ENCODE results near the gene LYSMD2. TPM values are rescaled to one million over a fixed set of nuclear protein-coding genes. Genes with fewer than 3 reads are reported as not detected.

Gene LYSMD2
- polyA plus RNA-seq, 4 donors = 4.2 to 5.8 (median 4.7) TPM

GRCh38 chr15:51752888-51753287 is 15.4 kb upstream of the LYSMD2 start:
- DNase-seq (ENCODE audit: low read depth in 4 of 4, low spot score in 2 of 4) = no peak

- DNase-seq (ENCODE audit: low read depth in 4 of 4, low spot score in 2 of 4) = no peak
Observed at GRCh38 chr15:51751697-51752683, 14.5 kb upstream of the LYSMD2 start.

GRCh38 chr15:51750792-51751696 is 13.6 kb upstream of the LYSMD2 start, which contains the start of gene TMOD2:
Gene TMOD2, plus strand, starts transcription at chr15:51751597. Its CDS starts 14,845 bp downstream, at chr15:51766442.
- DNase-seq (ENCODE audit: low read depth in 4 of 4, low spot score in 2 of 4) = no peak

GRCh38 chr15:51750186-51750585 is 12.7 kb upstream of the LYSMD2 start:
- DNase-seq (ENCODE audit: low read depth in 4 of 4, low spot score in 2 of 4) = no peak

GRCh38 chr15:51749307-51749706 is 11.9 kb upstream of the LYSMD2 start:
- DNase-seq (ENCODE audit: low read depth in 4 of 4, low spot score in 2 of 4) = no peak

- no peak for DNase-seq (ENCODE audit: low read depth in 4 of 4, low spot score in 2 of 4)
Observed at GRCh38 chr15:51739061-51739712, 1.7 kb upstream of the LYSMD2 start.

GRCh38 chr15:51738553-51738952 is 1.1 kb upstream of the LYSMD2 start:
- DNase-seq (ENCODE audit: low read depth in 4 of 4, low spot score in 2 of 4) = no peak

GRCh38 chr15:51736751-51737521 is 519 bp downstream of the LYSMD2 start:
- no peak for DNase-seq (ENCODE audit: low read depth in 4 of 4, low spot score in 2 of 4)

- no peak for DNase-seq (ENCODE audit: low read depth in 4 of 4, low spot score in 2 of 4)
Observed at GRCh38 chr15:51736069-51736468, 1.4 kb downstream of the LYSMD2 start.

GRCh38 chr15:51735228-51736010 is 2.0 kb downstream of the LYSMD2 start:
- DNase-seq (ENCODE audit: low read depth in 4 of 4, low spot score in 2 of 4) = no peak

GRCh38 chr15:51732646-51733045 is 4.8 kb downstream of the LYSMD2 start:
- no peak for DNase-seq (ENCODE audit: low read depth in 4 of 4, low spot score in 2 of 4)

GRCh38 chr15:51731549-51732267 is 5.7 kb downstream of the LYSMD2 start:
- DNase-seq (ENCODE audit: low read depth in 4 of 4, low spot score in 2 of 4) = no peak

- no peak for DNase-seq (ENCODE audit: low read depth in 4 of 4, low spot score in 2 of 4)
Observed at GRCh38 chr15:51727141-51727897, 10.1 kb downstream of the LYSMD2 start.

GRCh38 chr15:51726302-51727073 is 11.0 kb downstream of the LYSMD2 start:
- DNase-seq (ENCODE audit: low read depth in 4 of 4, low spot score in 2 of 4) = no peak

- DNase-seq (ENCODE audit: low read depth in 4 of 4, low spot score in 2 of 4) = no peak
Observed at GRCh38 chr15:51724673-51725072, 12.8 kb downstream of the LYSMD2 start.

- DNase-seq (ENCODE audit: low read depth in 4 of 4, low spot score in 2 of 4) = no peak
Observed at GRCh38 chr15:51724199-51724598, 13.3 kb downstream of the LYSMD2 start.

Measured in left renal cortex interstitium (tissue), 4 donors.